ENCODE data around the gene SYT9.

SYT9 gene

GRCh38 chr11:7501251-7501650 lies 249.5 kb downstream of the SYT9 start:
- no peak overlapping the region for H3K27ac Mint-ChIP-seq
- no peak for DNase-seq
- H3K4me3 Mint-ChIP-seq: no peak overlapping the region
- no peaks in the 10 kb centered on the region for H3K36me3 Mint-ChIP-seq (ENCODE audit: low read depth)
- H3K27me3 Mint-ChIP-seq (ENCODE audit: low read depth, poor library complexity): peaks cover 9% of the 10 kb centered on the region
- no peak for TF ChIP-seq CTCF (IDR thresholded peaks at IDR 0.05)
- H3K4me1 Mint-ChIP-seq: peaks cover 11% of the 10 kb centered on the region
- H3K9me3 Mint-ChIP-seq: no peaks in the 10 kb centered on the region

- no peak for TF ChIP-seq CTCF (IDR thresholded peaks at IDR 0.05)
- Mint-ChIP-seq H3K4me3 (no peak overlapping the region), H3K27ac (no peak overlapping the region), H3K4me1 (peaks cover 11% of the 10 kb centered on the region), H3K9me3 (no peaks in the 10 kb centered on the region), H3K27me3 (ENCODE audit: low read depth, poor library complexity) (peaks cover 15% of the 10 kb centered on the region), H3K36me3 (ENCODE audit: low read depth) (no peaks in the 10 kb centered on the region)
- no peak for DNase-seq
Measured at GRCh38 chr11:7501894-7502293, 250.2 kb downstream of the SYT9 start.

GRCh38 chr11:7506243-7506642 lies 254.5 kb downstream of the SYT9 start:
- Mint-ChIP-seq H3K4me3 (no peak overlapping the region), H3K36me3 (ENCODE audit: low read depth) (no peaks in the 10 kb centered on the region), H3K27me3 (ENCODE audit: low read depth, poor library complexity) (peaks cover 29% of the 10 kb centered on the region), H3K9me3 (no peaks in the 10 kb centered on the region), H3K4me1 (peaks cover 3% of the 10 kb centered on the region), H3K27ac (no peak overlapping the region)
- TF ChIP-seq CTCF (IDR thresholded peaks at IDR 0.05): no peak
- DNase-seq: no peak

GRCh38 chr11:7508087-7508486 lies 256.4 kb downstream of the SYT9 start:
- DNase-seq: no peak
- peaks cover 22% of the 10 kb centered on the region for H3K4me1 Mint-ChIP-seq
- H3K9me3 Mint-ChIP-seq: no peaks in the 10 kb centered on the region
- no peaks in the 10 kb centered on the region for H3K36me3 Mint-ChIP-seq (ENCODE audit: low read depth)
- TF ChIP-seq CTCF (IDR thresholded peaks at IDR 0.05): no peak
- no peak overlapping the region for H3K27ac Mint-ChIP-seq
- peaks cover 29% of the 10 kb centered on the region for H3K27me3 Mint-ChIP-seq (ENCODE audit: low read depth, poor library complexity)
- no peak overlapping the region for H3K4me3 Mint-ChIP-seq

GRCh38 chr11:7509966-7510365 lies 258.3 kb downstream of the SYT9 start:
- DNase-seq: no peak
- no peak overlapping the region for H3K27ac Mint-ChIP-seq
- TF ChIP-seq CTCF (IDR thresholded peaks at IDR 0.05): no peak
- H3K4me1 Mint-ChIP-seq: peaks cover 31% of the 10 kb centered on the region
- H3K4me3 Mint-ChIP-seq: no peak overlapping the region
- no peaks in the 10 kb centered on the region for H3K9me3 Mint-ChIP-seq
- H3K36me3 Mint-ChIP-seq (ENCODE audit: low read depth): no peaks in the 10 kb centered on the region
- peaks cover 38% of the 10 kb centered on the region for H3K27me3 Mint-ChIP-seq (ENCODE audit: low read depth, poor library complexity)

- H3K4me1 Mint-ChIP-seq: peaks cover 37% of the 10 kb centered on the region
- TF ChIP-seq CTCF (IDR thresholded peaks at IDR 0.05): no peak
- H3K27ac Mint-ChIP-seq: no peak overlapping the region
- H3K9me3 Mint-ChIP-seq: no peaks in the 10 kb centered on the region
- DNase-seq: no peak
- no peak overlapping the region for H3K4me3 Mint-ChIP-seq
- H3K27me3 Mint-ChIP-seq (ENCODE audit: low read depth, poor library complexity): peaks cover 42% of the 10 kb centered on the region
- H3K36me3 Mint-ChIP-seq (ENCODE audit: low read depth): no peaks in the 10 kb centered on the region
Measured at GRCh38 chr11:7511401-7511800, 259.7 kb downstream of the SYT9 start.
